ENCODE data around the gene GABBR2.

GRCh38 chr9:98602839-98603500 lies 105.8 kb downstream of the GABBR2 start:
- no peak for TF ChIP-seq CTCF (IDR thresholded peaks at IDR 0.05)
- TF ChIP-seq EP300 (IDR thresholded peaks at IDR 0.05) = no peak
- no peak for TF ChIP-seq POLR2A (IDR thresholded peaks at IDR 0.05; ENCODE audit: low read depth)
